H1 (cell line): ENCODE measurements around the gene ETF1. TPM values are rescaled to one million over a fixed set of nuclear protein-coding genes. Genes with fewer than 3 reads are reported as not detected.

Source experiments
- CHD7 ChIP-seq: fragments of 300-600 bp; sonication (generic); IDR thresholded peaks from 2 replicates; pipeline ENCODE4 v1.7.1; 2012; ENCODE audit warnings: low read length, moderate library complexity, mild to moderate bottlenecking, inconsistent platforms; ENCODE audit not compliant: insufficient replicate concordance
- TCF12 ChIP-seq: IDR thresholded peaks from 2 replicates; pipeline ENCODE4 v1.6.1; 2011; ENCODE audit warnings: low read depth, mild to moderate bottlenecking, low read length
- polyA plus RNA-seq, 7 experiments: library from polyadenylated mRNA; depleted of rRNA in 3 of 7; stranded (reverse) in 5 of 7; unstranded in 2 of 7; fragments of >200 nt in 5 of 7; fragments of 200-250 nt in 2 of 7; gene quantifications; 1 replicate in 5 of 7; 2 replicates in 1 of 7; 4 replicates in 1 of 7; pipeline versions ENCODE4 v1.2.1 to v1.2.3, GENCODE V29; 2011 to 2013; ENCODE audit warnings: missing spikeins in 2 of 7, mixed read lengths in 2 of 7
- total RNA-seq: library from RNA; stranded (reverse); fragmentation: NEBNext Ultra II Directional; extraction: Animal tissue kit (Norgen Biotek cat#: 25700); gene quantifications from 2 replicates; pipeline ENCODE4 v1.2.1, GENCODE V29; 2021

The ETF1 gene
- total and polyA plus RNA-seq, 2 of the 8 experiments (the other 6 are each of a cell fraction or from before 2014, with no cell fraction given): 50.5 to 168 TPM

DNA sequence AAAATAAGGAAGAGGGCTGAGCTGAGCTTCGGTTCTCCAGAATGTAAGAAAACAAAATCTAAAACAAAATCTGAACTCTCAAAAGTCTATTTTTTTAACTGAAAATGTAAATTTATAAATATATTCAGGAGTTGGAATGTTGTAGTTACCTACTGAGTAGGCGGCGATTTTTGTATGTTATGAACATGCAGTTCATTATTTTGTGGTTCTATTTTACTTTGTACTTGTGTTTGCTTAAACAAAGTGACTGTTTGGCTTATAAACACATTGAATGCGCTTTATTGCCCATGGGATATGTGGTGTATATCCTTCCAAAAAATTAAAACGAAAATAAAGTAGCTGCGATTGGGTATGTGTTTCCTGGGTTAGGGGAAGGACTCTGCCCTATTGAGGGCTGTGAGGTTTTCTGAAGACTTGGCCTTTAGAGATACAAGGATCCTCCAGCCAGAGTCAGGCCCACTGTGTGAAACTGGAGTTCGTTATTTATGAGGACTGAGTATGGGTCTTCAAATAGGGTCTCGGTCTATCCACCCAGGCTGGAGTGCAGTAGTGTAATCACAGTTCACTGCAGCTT is 74.0 kb downstream of the ETF1 start (continued):
- no peak for TF ChIP-seq CHD7
- TF ChIP-seq TCF12: 0 out of 2 replicates have a peak, but pooled peaks have one; percentile 26
